ENCODE data around the gene CDK19.

CDK19 gene

DNA sequence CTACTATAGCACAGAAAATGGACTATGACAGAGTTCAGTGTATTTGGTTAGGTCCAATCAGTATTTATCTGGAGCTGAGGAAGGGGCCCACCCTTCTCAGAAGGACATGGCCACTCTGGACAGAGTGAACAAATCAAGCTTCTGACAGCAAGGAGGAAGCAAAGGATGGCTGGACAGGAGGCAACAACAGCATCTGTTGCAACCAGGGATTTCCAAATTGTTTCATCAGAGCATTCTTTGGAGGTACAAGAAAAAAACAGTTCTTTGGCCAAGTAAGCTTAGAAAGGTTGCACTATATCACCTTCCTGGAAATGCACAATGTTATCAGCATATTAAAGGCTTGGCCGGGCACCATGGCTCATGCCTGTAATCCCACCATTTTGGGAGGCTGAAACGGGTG lies 220.2 kb downstream of the CDK19 start:
- no peak for DNase-seq (ENCODE audit: extremely low spot score)
- ChIA-PET POLR2A (no interaction called here), CTCF (no interaction called here)
- TF ChIP-seq ARNT (IDR thresholded peaks at IDR 0.05) (no peak), FOXK2 (IDR thresholded peaks at IDR 0.05) (no peak), TARDBP (IDR thresholded peaks at IDR 0.05) (no peak), BHLHE40 (IDR thresholded peaks at IDR 0.05; ENCODE audit: borderline replicate concordance) (no peak), LEF1 (IDR thresholded peaks at IDR 0.05; ENCODE audit: borderline replicate concordance) (no peak), L3MBTL2 (conservative IDR thresholded peaks at IDR 0.05) (no peak), HDGF (IDR thresholded peaks at IDR 0.05; ENCODE audit: borderline replicate concordance) (no peak), CTBP1 (IDR thresholded peaks at IDR 0.05; ENCODE audit: borderline replicate concordance) (no peak), SP1 (IDR thresholded peaks at IDR 0.05) (no peak), FOXA1 (IDR thresholded peaks at IDR 0.05) (no peak)
- TF ChIP-seq, protein P1, sequence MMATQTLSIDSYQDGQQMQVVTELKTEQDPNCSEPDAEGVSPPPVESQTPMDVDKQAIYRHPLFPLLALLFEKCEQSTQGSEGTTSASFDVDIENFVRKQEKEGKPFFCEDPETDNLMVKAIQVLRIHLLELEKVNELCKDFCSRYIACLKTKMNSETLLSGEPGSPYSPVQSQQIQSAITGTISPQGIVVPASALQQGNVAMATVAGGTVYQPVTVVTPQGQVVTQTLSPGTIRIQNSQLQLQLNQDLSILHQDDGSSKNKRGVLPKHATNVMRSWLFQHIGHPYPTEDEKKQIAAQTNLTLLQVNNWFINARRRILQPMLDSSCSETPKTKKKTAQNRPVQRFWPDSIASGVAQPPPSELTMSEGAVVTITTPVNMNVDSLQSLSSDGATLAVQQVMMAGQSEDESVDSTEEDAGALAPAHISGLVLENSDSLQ (IDR thresholded peaks at IDR 0.05), result no peak

DNA sequence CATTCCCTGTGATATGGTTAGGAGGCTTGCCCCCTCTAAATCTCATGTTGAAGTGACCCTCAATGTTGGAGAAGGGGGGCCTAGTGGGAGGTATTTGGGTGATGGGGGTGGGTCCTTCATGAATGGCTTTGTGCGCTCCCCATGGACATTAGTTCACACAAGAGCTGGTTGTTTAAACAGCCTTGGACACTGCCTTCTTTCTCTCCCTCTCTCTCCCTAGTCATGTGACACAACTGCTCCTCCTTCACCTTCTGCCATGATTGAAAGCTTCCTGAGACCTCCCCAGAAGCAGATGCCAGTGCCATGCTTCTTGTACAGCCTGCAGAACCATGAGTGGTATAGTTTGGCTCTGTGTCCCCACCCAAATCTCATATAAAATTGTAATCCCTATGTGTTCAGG lies 221.6 kb downstream of the CDK19 start:
- POLR2A ChIA-PET, result no interaction called here
- CTCF ChIA-PET, result no interaction called here
- no peak for TF ChIP-seq HDGF (IDR thresholded peaks at IDR 0.05; ENCODE audit: borderline replicate concordance)
- no peak for TF ChIP-seq SP1 (IDR thresholded peaks at IDR 0.05)
- no peak for TF ChIP-seq NFRKB (IDR thresholded peaks at IDR 0.05)
- no peak for TF ChIP-seq L3MBTL2 (conservative IDR thresholded peaks at IDR 0.05)
- TF ChIP-seq FOXK2 (IDR thresholded peaks at IDR 0.05), result no peak
- DNase-seq (ENCODE audit: extremely low spot score), result no peak

DNA sequence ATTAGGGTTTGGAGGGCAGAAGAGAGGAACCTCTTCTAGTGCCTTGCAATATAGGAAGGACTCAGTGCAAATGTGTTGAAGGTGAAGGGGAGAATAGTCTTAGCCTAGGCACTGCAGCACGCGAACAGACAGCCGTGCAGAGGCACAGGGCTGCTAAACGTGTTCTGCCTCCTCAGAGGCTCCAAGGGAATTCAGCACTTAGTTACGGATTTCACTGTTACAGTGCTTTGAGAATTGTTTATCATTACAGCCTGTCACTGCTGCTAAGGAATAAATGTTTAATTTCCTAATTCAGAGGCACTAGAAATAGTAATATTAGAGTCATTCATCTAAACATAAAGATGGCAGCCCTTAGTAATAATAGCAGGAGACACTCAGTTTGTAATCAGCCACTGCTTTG lies 222.5 kb downstream of the CDK19 start:
- ChIA-PET CTCF (no interaction called here), POLR2A (no interaction called here)
- no peak for DNase-seq (ENCODE audit: extremely low spot score)
- TF ChIP-seq FOXK2 (IDR thresholded peaks at IDR 0.05) (no peak), HDGF (IDR thresholded peaks at IDR 0.05; ENCODE audit: borderline replicate concordance) (no peak), BHLHE40 (IDR thresholded peaks at IDR 0.05; ENCODE audit: borderline replicate concordance) (no peak), SUZ12 (IDR thresholded peaks at IDR 0.05) (no peak), CTBP1 (IDR thresholded peaks at IDR 0.05; ENCODE audit: borderline replicate concordance) (no peak)
- TF ChIP-seq, protein P1 (IDR thresholded peaks at IDR 0.05), result no peak

DNA sequence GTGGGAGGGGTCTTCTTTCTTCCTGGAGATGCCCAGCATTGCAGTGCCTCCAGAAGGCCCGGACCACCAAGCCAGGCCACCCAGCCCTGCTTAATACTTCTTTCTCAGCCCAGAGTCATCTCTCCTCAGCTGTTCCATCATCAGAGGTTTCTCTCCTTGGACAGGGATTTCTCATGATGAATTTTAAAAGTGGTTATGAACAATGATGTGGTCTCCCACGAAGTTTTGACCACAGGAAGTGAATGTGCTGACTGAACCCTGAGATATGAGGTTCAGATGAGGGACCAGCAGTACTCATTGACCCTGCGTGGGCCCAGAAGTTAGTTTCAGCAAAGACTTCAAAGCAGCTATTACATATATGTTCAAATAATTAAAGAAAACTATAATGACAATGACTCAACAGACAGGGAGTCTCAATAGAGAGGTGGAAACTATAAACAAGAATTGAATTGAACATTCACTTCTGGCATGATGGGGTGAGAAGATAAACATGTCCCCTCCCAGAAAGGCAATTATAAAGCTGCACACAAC lies 224.4 kb downstream of the CDK19 start:
- TF ChIP-seq HDGF (IDR thresholded peaks at IDR 0.05; ENCODE audit: borderline replicate concordance), result no peak
- no peak for TF ChIP-seq SUZ12 (IDR thresholded peaks at IDR 0.05)
- TF ChIP-seq NFRKB (IDR thresholded peaks at IDR 0.05), result no peak
- TF ChIP-seq FOXK2 (IDR thresholded peaks at IDR 0.05), result no peak
- no peak for TF ChIP-seq BHLHE40 (IDR thresholded peaks at IDR 0.05; ENCODE audit: borderline replicate concordance)
- no peak for TF ChIP-seq ARNT (IDR thresholded peaks at IDR 0.05)
- TF ChIP-seq FOXM1 (IDR thresholded peaks at IDR 0.05; ENCODE audit: borderline replicate concordance), result no peak
- no peak for TF ChIP-seq TARDBP (IDR thresholded peaks at IDR 0.05)
- TF ChIP-seq, protein P1 (IDR thresholded peaks at IDR 0.05), result no peak
- no peak for TF ChIP-seq LEF1 (IDR thresholded peaks at IDR 0.05; ENCODE audit: borderline replicate concordance)
- no peak for TF ChIP-seq ELF4 (IDR thresholded peaks at IDR 0.05)
- no peak for TF ChIP-seq SP1 (IDR thresholded peaks at IDR 0.05)
- TF ChIP-seq L3MBTL2 (conservative IDR thresholded peaks at IDR 0.05), result no peak
- TF ChIP-seq FOXA1 (IDR thresholded peaks at IDR 0.05), result no peak
- no peak for TF ChIP-seq ZNF384 (IDR thresholded peaks at IDR 0.05)
- no peak for TF ChIP-seq CTBP1 (IDR thresholded peaks at IDR 0.05; ENCODE audit: borderline replicate concordance)
- no peak for DNase-seq (ENCODE audit: extremely low spot score)
- ChIA-PET CTCF (no interaction called here), POLR2A (no interaction called here)

DNA sequence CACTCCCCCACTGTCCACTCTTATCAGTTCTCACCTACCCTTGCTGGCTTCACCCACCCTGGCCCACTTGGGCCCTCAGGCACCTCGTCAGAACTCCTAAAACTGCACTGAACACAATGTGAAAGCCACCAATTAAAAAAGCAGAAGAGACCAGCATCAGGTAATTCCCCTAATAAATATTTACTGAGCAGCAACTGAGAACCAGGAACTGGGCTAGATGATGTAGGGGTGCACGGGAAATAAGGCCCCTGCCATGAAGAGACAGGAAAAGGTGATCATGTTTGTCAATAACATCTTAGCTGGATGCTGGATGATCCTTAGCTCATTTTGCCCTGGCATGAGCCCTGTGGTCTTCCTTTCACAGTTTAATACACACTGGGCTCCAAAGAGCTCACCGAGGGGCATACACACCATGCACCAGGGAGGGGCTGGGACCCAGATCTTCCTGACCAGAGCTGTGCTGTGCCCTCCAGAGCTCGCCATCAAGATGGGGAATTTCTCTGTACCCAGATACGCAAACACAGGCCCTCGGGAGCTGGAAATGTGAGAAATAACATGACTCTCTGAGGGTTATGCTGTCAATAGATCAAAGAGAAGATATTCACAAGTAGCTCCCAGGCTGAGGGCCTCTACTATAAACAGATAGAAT lies 225.3 kb downstream of the CDK19 start:
- CTCF ChIA-PET, result no interaction called here
- no peak for DNase-seq (ENCODE audit: extremely low spot score)
- POLR2A ChIA-PET, result no interaction called here
- no peak for TF ChIP-seq LEF1 (IDR thresholded peaks at IDR 0.05; ENCODE audit: borderline replicate concordance)
- TF ChIP-seq NFRKB (IDR thresholded peaks at IDR 0.05), result no peak

DNA sequence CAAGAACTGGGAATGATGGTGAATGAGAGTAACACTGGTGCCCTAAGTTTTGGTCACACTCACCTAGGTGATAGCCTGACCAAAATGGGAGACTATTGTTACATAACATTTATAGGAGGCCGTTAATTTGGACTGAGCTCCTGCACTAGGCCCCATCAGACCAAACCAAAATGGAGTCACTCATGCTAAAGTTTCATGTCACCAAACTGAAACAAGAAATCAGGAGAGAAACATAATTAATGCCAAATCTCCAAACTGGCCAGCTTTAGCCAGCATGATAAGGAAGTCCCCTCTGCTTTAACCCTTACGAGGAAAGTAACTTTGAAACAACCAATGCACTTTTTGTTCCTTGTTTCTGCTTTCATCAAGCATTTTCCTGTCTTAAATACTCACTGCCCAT lies 227.9 kb downstream of the CDK19 start:
- TF ChIP-seq SUZ12 (IDR thresholded peaks at IDR 0.05), result no peak
- TF ChIP-seq TARDBP (IDR thresholded peaks at IDR 0.05), result no peak
- no peak for TF ChIP-seq SP1 (IDR thresholded peaks at IDR 0.05)
- no peak for TF ChIP-seq BHLHE40 (IDR thresholded peaks at IDR 0.05; ENCODE audit: borderline replicate concordance)
- no peak for TF ChIP-seq FOXK2 (IDR thresholded peaks at IDR 0.05)
- no peak for TF ChIP-seq CTBP1 (IDR thresholded peaks at IDR 0.05; ENCODE audit: borderline replicate concordance)
- TF ChIP-seq, protein P1 (IDR thresholded peaks at IDR 0.05), result no peak
- no peak for TF ChIP-seq HDGF (IDR thresholded peaks at IDR 0.05; ENCODE audit: borderline replicate concordance)
- no peak for TF ChIP-seq ZNF384 (IDR thresholded peaks at IDR 0.05)
- TF ChIP-seq ELF4 (IDR thresholded peaks at IDR 0.05), result no peak
- no peak for TF ChIP-seq L3MBTL2 (conservative IDR thresholded peaks at IDR 0.05)
- TF ChIP-seq LEF1 (IDR thresholded peaks at IDR 0.05; ENCODE audit: borderline replicate concordance), result no peak
- TF ChIP-seq ARNT (IDR thresholded peaks at IDR 0.05), result no peak
- TF ChIP-seq NFRKB (IDR thresholded peaks at IDR 0.05), result no peak
- TF ChIP-seq FOXA1 (IDR thresholded peaks at IDR 0.05), result no peak
- no peak for TF ChIP-seq FOXM1 (IDR thresholded peaks at IDR 0.05; ENCODE audit: borderline replicate concordance)
- CTCF ChIA-PET, result no interaction called here
- DNase-seq (ENCODE audit: extremely low spot score), result no peak
- POLR2A ChIA-PET, result no interaction called here

Measured in HEK293T (cell line).